GM19395 (cell line): Measurements from ENCODE around the gene SMURF1.

Source experiments
- ATAC-seq: cut with Tn5 transposase; IDR thresholded peaks from one replicate; pipeline ENCODE4 v1.9.1; 2021; ENCODE audit warnings: mild to moderate bottlenecking, moderate library complexity; ENCODE audit not compliant: unreplicated experiment

The SMURF1 gene

GRCh38 chr7:99141841-99142726 lies 1.8 kb downstream of the SMURF1 start:
- ATAC-seq: no peak

- ATAC-seq: no peak
Measured at GRCh38 chr7:99141334-99141733, 2.6 kb downstream of the SMURF1 start.

- ATAC-seq: no peak
Measured at GRCh38 chr7:99140813-99141212, 3.1 kb downstream of the SMURF1 start.

- no peak for ATAC-seq
Measured at GRCh38 chr7:99139036-99139435, 4.9 kb downstream of the SMURF1 start.

- ATAC-seq: no peak
Measured at GRCh38 chr7:99137411-99138180, 6.3 kb downstream of the SMURF1 start.

- ATAC-seq: no peak
Measured at GRCh38 chr7:99135938-99136337, 8.0 kb downstream of the SMURF1 start.

- ATAC-seq: no peak
Measured at GRCh38 chr7:99133766-99134564, 9.9 kb downstream of the SMURF1 start.

- no peak for ATAC-seq
Measured at GRCh38 chr7:99132595-99133321, 11.2 kb downstream of the SMURF1 start.

- no peak for ATAC-seq
Measured at GRCh38 chr7:99131290-99131689, 12.6 kb downstream of the SMURF1 start.

- ATAC-seq: no peak
Measured at GRCh38 chr7:99129536-99129935, 14.4 kb downstream of the SMURF1 start.

GRCh38 chr7:99129001-99129400 lies 14.9 kb downstream of the SMURF1 start:
- no peak for ATAC-seq

- ATAC-seq: no peak
Measured at GRCh38 chr7:99128076-99128950, 15.6 kb downstream of the SMURF1 start.

GRCh38 chr7:99127636-99128035 lies 16.3 kb downstream of the SMURF1 start:
- no peak for ATAC-seq

- ATAC-seq: no peak
Measured at GRCh38 chr7:99126921-99127553, 16.9 kb downstream of the SMURF1 start.

GRCh38 chr7:99125505-99125865 lies 18.4 kb downstream of the SMURF1 start:
- no peak for ATAC-seq

GRCh38 chr7:99124751-99125504 lies 19.0 kb downstream of the SMURF1 start:
- no peak for ATAC-seq

- ATAC-seq: no peak
Measured at GRCh38 chr7:99124236-99124635, 19.7 kb downstream of the SMURF1 start.

GRCh38 chr7:99123571-99124033 lies 20.3 kb downstream of the SMURF1 start:
- no peak for ATAC-seq
